ENCODE data around the gene ADAMTS14.

- TF ChIP-seq, protein P1, sequence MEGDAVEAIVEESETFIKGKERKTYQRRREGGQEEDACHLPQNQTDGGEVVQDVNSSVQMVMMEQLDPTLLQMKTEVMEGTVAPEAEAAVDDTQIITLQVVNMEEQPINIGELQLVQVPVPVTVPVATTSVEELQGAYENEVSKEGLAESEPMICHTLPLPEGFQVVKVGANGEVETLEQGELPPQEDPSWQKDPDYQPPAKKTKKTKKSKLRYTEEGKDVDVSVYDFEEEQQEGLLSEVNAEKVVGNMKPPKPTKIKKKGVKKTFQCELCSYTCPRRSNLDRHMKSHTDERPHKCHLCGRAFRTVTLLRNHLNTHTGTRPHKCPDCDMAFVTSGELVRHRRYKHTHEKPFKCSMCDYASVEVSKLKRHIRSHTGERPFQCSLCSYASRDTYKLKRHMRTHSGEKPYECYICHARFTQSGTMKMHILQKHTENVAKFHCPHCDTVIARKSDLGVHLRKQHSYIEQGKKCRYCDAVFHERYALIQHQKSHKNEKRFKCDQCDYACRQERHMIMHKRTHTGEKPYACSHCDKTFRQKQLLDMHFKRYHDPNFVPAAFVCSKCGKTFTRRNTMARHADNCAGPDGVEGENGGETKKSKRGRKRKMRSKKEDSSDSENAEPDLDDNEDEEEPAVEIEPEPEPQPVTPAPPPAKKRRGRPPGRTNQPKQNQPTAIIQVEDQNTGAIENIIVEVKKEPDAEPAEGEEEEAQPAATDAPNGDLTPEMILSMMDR (IDR thresholded peaks at IDR 0.05): no peak
- no peak for TF ChIP-seq POLR2A (IDR thresholded peaks at IDR 0.05)
Observed at GRCh38 chr10:70770001-70770400, 97.7 kb downstream of the ADAMTS14 start.
